Activated CD4-positive, alpha-beta T cell treated with anti-CD3 and anti-CD28 coated beads, Interleukin-2, amount 10 ng/mL, durations not matched to agents 24 days and 14 days (primary cell): ENCODE data around the gene APLF. TPM values are rescaled to one million over a fixed set of nuclear protein-coding genes. Genes with fewer than 3 reads are reported as not detected.
"Not testable (repeated sequence)": the region's sequence is repeated elsewhere in the genome, so short reads cannot be mapped to it uniquely, and the experiment has no call there.

ENCODE experiments used
- DNase-seq: peaks from one replicate; pipeline ENCODE4 v3.0.0; 2022
- H3K27ac Mint-ChIP-seq: one replicate; pipeline ENCODE4 v1.8.0; 2022; ENCODE audit warnings: mild to moderate bottlenecking, mixed read lengths
- H3K27me3 Mint-ChIP-seq: one replicate; pipeline ENCODE4 v1.8.0; 2022; ENCODE audit warnings: mixed read lengths
- H3K36me3 Mint-ChIP-seq: one replicate; pipeline ENCODE4 v1.8.0; 2022; ENCODE audit warnings: low read depth, mild to moderate bottlenecking, mixed read lengths
- H3K4me1 Mint-ChIP-seq: one replicate; pipeline ENCODE4 v1.8.0; 2021; ENCODE audit warnings: mixed read lengths
- H3K4me3 Mint-ChIP-seq: one replicate; pipeline ENCODE4 v1.8.0; 2022; ENCODE audit warnings: mild to moderate bottlenecking, moderate library complexity, mixed read lengths
- H3K9me3 Mint-ChIP-seq: one replicate; pipeline ENCODE4 v1.8.0; 2021; ENCODE audit warnings: mixed read lengths
- intact Hi-C: fragments of 100-400 bp; cut with micrococcal nuclease; formaldehyde crosslinking; loops from one replicate; pipeline ENCODE4 v1.15.1; 2023
- total RNA-seq: library from RNA; stranded (reverse); gene quantifications from 2 replicates; pipeline ENCODE4 v1.2.3, GENCODE V29; 2022

The APLF gene
- total RNA-seq, 1 donor from 2014 or later = 2.0 TPM

DNA sequence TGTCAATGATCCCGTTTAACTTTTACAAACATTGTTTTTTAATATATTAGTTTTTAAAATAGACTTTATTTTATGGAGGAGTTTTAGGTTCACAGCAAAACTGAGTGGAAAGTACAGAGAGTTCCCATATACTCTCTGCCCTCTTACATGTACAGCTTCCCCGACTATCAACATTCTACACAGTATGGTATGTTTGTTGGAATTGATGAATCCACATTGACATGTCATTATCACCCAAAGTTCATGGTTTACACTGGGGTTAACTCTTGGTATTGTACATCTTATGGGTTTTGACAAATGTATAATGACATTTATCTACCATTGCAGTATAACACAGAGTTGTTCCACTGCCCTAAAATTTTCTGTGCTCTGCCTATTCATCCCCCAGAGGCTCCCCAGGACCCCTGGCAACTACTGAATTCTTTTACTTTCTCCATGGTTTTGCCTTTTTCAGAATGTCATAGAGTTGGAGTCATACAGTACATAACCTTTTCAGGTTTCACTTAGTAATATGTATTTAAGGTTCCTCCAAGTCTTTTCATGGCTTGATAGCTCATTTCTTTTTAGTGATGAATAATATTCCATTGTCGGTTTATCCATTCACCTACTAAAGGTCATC lies 5.5 kb downstream of the APLF start:
- H3K4me1 Mint-ChIP-seq = peaks cover 20% of the 10 kb centered on the region
- H3K27ac Mint-ChIP-seq = no peak overlapping the region
- no peak overlapping the region for H3K4me3 Mint-ChIP-seq
- intact Hi-C loops = no loop called here
- peaks cover 2% of the 10 kb centered on the region for H3K36me3 Mint-ChIP-seq
- H3K9me3 Mint-ChIP-seq = no peaks in the 10 kb centered on the region
- peaks cover 1% of the 10 kb centered on the region for H3K27me3 Mint-ChIP-seq
- DNase-seq = no peak

DNA sequence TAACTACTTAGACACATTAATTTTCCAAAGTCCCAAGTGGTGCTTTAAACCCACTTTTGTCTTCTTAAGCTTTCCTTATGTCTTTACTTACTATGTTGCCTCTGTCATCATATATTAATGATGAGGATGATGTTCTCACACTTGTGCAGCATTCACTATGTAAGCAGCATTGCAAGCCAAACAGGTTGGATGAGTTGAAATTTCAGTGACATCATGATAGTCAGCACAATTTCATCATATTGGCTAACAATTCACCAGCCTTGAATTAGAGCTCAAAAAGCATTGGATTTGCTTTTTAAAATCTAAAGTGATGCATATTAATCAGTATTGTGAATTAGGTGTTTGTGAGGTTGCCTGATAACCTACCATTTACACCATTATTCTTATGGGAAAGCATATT lies 7.7 kb downstream of the APLF start:
- Mint-ChIP-seq H3K4me1 (peaks cover 11% of the 10 kb centered on the region), H3K27ac (no peak overlapping the region), H3K36me3 (no peaks in the 10 kb centered on the region), H3K4me3 (no peak overlapping the region), H3K27me3 (peaks cover 1% of the 10 kb centered on the region), H3K9me3 (no peaks in the 10 kb centered on the region)
- no peak for DNase-seq
- intact Hi-C loops = no loop called here

GRCh38 chr2:68475576-68475975 lies 8.2 kb downstream of the APLF start:
- DNase-seq = no peak
- Mint-ChIP-seq H3K9me3 (no peaks in the 10 kb centered on the region), H3K27me3 (peaks cover 1% of the 10 kb centered on the region), H3K27ac (no peak overlapping the region), H3K4me3 (no peak overlapping the region), H3K4me1 (peaks cover 11% of the 10 kb centered on the region), H3K36me3 (no peaks in the 10 kb centered on the region)
- intact Hi-C loops = no loop called here

DNA sequence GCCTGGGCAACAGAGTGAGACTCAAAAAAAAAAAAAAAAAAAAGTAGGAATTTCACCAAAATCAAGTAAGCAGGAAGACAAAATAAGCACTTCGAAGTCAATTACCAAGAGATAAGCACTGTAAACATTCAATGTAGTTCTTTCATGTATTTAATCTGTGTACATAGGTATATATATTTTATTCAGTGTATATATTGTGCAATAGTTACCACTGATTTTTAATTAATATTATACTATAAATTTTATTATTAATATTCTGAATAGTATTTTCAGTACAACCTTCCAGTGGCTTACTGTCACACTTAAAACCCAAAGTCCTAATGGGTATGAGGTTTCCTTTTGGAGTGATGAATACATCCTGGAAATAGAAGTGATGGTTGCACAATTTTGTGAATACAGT lies 9.1 kb downstream of the APLF start:
- Mint-ChIP-seq H3K36me3 (no peaks in the 10 kb centered on the region), H3K27me3 (peaks cover 1% of the 10 kb centered on the region), H3K4me3 (no peak overlapping the region), H3K27ac (no peak overlapping the region), H3K4me1 (peaks cover 9% of the 10 kb centered on the region), H3K9me3 (no peaks in the 10 kb centered on the region)
- intact Hi-C loops = no loop called here
- DNase-seq = no peak

GRCh38 chr2:68478688-68479087 lies 11.3 kb downstream of the APLF start:
- intact Hi-C loops = no loop called here
- H3K4me3 Mint-ChIP-seq = no peak overlapping the region
- H3K4me1 Mint-ChIP-seq = peaks cover 3% of the 10 kb centered on the region
- DNase-seq = no peak
- no peaks in the 10 kb centered on the region for H3K27me3 Mint-ChIP-seq
- H3K36me3 Mint-ChIP-seq = no peaks in the 10 kb centered on the region
- H3K27ac Mint-ChIP-seq = no peak overlapping the region
- H3K9me3 Mint-ChIP-seq = no peaks in the 10 kb centered on the region

DNA sequence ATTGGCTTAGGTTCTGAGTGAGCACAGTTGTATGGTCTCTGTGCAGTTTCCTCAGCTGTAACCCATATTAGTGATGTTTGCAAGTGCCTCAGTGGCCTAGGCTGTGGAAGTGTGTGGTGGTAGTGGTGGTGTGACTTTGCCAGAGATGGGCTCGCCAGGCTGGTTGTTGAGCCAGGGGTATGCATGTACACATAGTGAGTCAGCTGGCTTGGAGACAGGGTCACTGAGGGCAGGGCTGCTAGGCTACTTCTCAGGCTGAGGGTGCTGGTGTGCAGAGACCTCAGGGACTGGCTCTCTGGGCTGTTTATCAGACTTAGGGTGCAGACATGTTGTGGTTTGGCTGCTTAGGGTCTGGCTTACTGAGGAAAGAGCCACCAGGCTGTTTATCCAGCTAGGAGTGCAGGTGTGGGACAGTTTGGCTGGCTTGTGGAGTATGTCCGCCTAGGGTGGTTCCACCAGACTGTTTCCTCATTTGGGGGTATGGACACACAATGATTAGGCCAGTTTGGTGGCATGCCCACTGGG lies 15.0 kb downstream of the APLF start:
- H3K27ac Mint-ChIP-seq = no peak overlapping the region
- DNase-seq = no peak
- H3K27me3 Mint-ChIP-seq = peaks cover 3% of the 10 kb centered on the region
- intact Hi-C loops = no loop called here
- H3K4me1 Mint-ChIP-seq = peaks cover 3% of the 10 kb centered on the region
- no peaks in the 10 kb centered on the region for H3K9me3 Mint-ChIP-seq
- no peaks in the 10 kb centered on the region for H3K36me3 Mint-ChIP-seq
- no peak overlapping the region for H3K4me3 Mint-ChIP-seq

- intact Hi-C loops = no loop called here
- DNase-seq = no peak
Measured at GRCh38 chr2:68483011-68483410, 15.6 kb downstream of the APLF start.

DNA sequence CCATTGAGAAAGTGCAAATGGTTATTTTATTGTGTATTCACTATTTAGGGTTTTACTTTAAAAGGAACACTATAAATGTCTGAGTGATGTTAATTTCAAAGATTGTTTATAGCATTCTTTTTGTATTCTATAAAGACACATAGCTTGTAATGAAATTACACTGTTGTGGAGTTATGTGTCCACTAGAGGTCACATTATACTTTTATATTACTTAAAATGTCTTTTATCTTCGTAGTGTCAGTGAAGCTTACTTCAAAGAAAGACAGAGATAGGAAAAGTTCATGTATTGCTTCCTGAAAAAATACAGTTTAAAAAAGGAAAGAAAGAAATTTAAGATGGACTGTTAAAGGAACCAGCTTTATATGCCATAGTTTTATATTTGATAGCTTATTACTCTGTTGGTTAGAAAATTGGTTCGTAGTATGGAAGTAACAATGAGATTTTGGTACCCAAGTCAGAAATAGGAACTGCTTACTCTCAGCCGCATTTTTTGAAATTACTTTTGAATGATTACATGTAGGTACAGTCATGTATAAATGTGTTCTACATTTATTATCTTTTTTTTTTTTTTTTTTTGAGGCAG lies 20.5 kb downstream of the APLF start:
- intact Hi-C loops = loop anchor here (1.0 kb wide), 2 partner anchors 25 to 437 kb away; no protein-coding TSS in a partner anchor
- no peak for DNase-seq
- Mint-ChIP-seq H3K36me3 (no peaks in the 10 kb centered on the region), H3K4me1 (peaks cover 2% of the 10 kb centered on the region), H3K4me3 (no peak overlapping the region), H3K27ac (no peak overlapping the region), H3K9me3 (no peaks in the 10 kb centered on the region), H3K27me3 (peaks cover 3% of the 10 kb centered on the region)

More at GRCh38 chr2:68483011-68483410, 15.6 kb downstream of the APLF start:
- Mint-ChIP-seq H3K9me3 (no peaks in the 10 kb centered on the region), H3K27ac (no peak overlapping the region), H3K4me1 (peaks cover 4% of the 10 kb centered on the region), H3K27me3 (peaks cover 3% of the 10 kb centered on the region), H3K36me3 (no peaks in the 10 kb centered on the region), H3K4me3 (no peak overlapping the region)

GRCh38 chr2:68488605-68489004 lies 21.2 kb downstream of the APLF start:
- H3K27ac Mint-ChIP-seq, H3K4me3 Mint-ChIP-seq, H3K27me3 Mint-ChIP-seq, H3K4me1 Mint-ChIP-seq, H3K36me3 Mint-ChIP-seq, DNase-seq, H3K9me3 Mint-ChIP-seq: not testable (repeated sequence)
- intact Hi-C loops = loop anchor here (1.0 kb wide), 1 partner anchor 25 kb away; no protein-coding TSS in a partner anchor

DNA sequence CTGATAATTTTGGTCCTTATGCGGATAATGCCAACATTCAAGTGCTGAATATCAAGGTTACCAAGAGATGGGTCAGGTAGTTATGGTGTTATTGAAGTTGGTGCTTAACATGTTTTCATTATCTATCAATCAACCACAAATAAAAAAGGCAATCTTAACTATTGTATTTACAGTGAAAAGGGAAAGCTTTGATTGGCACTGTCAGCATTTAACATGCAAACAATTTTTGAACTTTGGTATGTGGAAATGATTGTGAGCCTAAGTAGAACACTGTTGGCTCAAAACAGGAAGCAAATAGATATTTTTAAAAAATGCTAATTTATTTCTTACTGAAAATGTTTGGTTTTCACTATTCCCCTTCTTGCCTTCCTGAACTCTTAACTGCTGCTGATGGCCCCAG lies 21.9 kb downstream of the APLF start:
- DNase-seq = no peak
- Mint-ChIP-seq H3K4me3 (no peak overlapping the region), H3K36me3 (no peaks in the 10 kb centered on the region), H3K27me3 (peaks cover 3% of the 10 kb centered on the region), H3K9me3 (no peaks in the 10 kb centered on the region), H3K4me1 (peaks cover 2% of the 10 kb centered on the region), H3K27ac (no peak overlapping the region)
- intact Hi-C loops = no loop called here

DNA sequence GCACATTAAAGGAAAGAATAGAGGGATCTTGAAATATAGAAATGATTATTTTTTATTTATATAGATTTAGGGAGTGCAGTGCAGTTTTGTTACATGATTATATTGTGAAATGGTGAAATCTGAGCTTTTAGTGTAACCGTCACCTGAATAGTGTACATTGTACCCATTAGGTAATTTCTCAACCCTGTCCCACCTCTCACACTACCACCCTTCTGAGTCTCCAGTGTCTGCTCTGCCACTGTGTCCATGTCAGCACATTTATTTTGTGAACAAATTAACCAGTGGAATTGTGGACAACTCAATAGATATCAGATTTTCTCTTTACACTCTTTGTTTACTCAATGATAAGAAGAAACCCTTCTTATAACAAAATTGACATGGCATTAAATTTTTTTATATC lies 24.2 kb downstream of the APLF start:
- Mint-ChIP-seq H3K27me3 (no peaks in the 10 kb centered on the region), H3K4me1 (peaks cover 2% of the 10 kb centered on the region), H3K27ac (no peak overlapping the region), H3K9me3 (peaks cover 7% of the 10 kb centered on the region), H3K4me3 (no peak overlapping the region), H3K36me3 (peaks cover 4% of the 10 kb centered on the region)
- no peak for DNase-seq
- intact Hi-C loops = no loop called here

DNA sequence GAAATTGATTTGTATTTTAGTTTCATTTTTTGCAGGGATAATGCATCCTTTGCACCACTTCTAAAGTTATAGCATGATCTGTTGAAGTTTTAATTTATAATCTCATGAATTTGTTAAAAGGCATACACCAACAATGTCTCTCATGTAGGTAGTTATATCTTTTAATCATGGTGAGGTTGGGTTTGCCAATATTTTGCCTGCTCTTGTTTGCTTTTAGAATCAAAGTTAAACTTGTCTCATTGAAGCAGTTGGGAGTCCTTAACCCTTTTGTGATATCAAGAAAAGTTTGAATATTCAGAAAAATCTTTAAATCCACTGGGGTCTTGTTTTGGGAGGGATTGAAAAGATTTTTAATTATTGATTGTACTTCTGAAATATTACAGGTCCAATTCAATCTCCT lies 31.7 kb downstream of the APLF start:
- no peak for DNase-seq
- H3K27me3 Mint-ChIP-seq = peaks cover 2% of the 10 kb centered on the region
- H3K4me1 Mint-ChIP-seq = no peaks in the 10 kb centered on the region
- no peak overlapping the region for H3K4me3 Mint-ChIP-seq
- intact Hi-C loops = no loop called here
- H3K9me3 Mint-ChIP-seq = peaks cover 13% of the 10 kb centered on the region
- no peak overlapping the region for H3K27ac Mint-ChIP-seq
- H3K36me3 Mint-ChIP-seq = peaks cover 7% of the 10 kb centered on the region

DNA sequence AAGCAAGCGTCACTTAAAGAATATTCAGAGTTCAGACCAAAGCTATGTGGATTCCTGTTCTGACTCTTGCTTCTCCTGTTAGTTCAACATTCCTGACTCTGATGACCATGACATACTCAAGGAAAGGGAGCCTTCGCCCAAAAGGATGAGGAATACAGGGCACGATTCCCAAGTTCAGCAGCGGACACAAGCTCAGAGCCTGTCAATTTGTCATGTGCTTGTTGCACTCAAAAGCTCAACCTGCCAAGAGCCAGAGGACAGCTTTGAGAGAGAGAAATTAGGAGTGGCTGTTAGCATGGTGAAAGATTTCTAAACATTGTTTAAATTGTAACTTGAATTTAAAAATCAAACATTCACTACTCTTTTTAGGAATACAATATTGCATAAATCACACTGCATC lies 33.3 kb downstream of the APLF start:
- Mint-ChIP-seq H3K4me3 (no peak overlapping the region), H3K4me1 (no peaks in the 10 kb centered on the region), H3K36me3 (peaks cover 6% of the 10 kb centered on the region), H3K27me3 (peaks cover 2% of the 10 kb centered on the region), H3K27ac (no peak overlapping the region), H3K9me3 (peaks cover 10% of the 10 kb centered on the region)
- DNase-seq = no peak
- intact Hi-C loops = no loop called here

DNA sequence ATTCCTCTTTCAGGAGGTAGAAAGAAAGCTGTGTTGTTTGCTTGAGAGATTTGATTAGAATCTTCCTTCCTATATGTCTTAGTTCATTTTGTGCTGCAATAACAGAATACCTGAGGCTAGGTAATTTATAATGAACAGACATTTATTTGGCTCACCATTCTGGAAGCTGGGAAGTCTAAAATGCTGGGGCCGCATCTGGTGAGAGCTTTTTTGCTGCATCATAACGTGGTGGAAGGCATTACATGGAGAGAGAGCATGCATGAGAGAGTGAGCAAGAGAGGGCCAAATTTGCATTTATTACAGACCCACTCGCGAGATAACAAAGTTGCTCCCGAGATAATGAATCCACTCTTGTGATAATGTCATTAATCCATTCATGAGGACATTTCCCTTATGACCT lies 34.4 kb downstream of the APLF start:
- DNase-seq = no peak
- H3K27ac Mint-ChIP-seq = no peak overlapping the region
- peaks cover 5% of the 10 kb centered on the region for H3K9me3 Mint-ChIP-seq
- intact Hi-C loops = no loop called here
- peaks cover 9% of the 10 kb centered on the region for H3K4me1 Mint-ChIP-seq
- H3K27me3 Mint-ChIP-seq = peaks cover 2% of the 10 kb centered on the region
- no peak overlapping the region for H3K4me3 Mint-ChIP-seq
- peaks cover 2% of the 10 kb centered on the region for H3K36me3 Mint-ChIP-seq
